C4-2B (cell line): Measurements from ENCODE around the gene GALNT16.

Experiments
- H3K27ac ChIP-seq: fragments of 450-650 bp; 2 replicates; pipeline ENCODE4 v1.5.1; 2017
- ZFX ChIP-seq: fragments of 450-650 bp; IDR thresholded peaks from 2 replicates; pipeline ENCODE4 v1.6.1; 2017
- TF ChIP-seq, protein P1 (sequence below): fragments of 450-650 bp; conservative IDR thresholded peaks from 2 replicates; pipeline ENCODE4 v1.5.1; 2017; ENCODE audit warnings: mild to moderate bottlenecking

GALNT16 gene

GRCh38 chr14:69242311-69243224, 17.4 kb upstream of the GALNT16 start:
- TF ChIP-seq ZFX, result no peak
- TF ChIP-seq, protein P1, sequence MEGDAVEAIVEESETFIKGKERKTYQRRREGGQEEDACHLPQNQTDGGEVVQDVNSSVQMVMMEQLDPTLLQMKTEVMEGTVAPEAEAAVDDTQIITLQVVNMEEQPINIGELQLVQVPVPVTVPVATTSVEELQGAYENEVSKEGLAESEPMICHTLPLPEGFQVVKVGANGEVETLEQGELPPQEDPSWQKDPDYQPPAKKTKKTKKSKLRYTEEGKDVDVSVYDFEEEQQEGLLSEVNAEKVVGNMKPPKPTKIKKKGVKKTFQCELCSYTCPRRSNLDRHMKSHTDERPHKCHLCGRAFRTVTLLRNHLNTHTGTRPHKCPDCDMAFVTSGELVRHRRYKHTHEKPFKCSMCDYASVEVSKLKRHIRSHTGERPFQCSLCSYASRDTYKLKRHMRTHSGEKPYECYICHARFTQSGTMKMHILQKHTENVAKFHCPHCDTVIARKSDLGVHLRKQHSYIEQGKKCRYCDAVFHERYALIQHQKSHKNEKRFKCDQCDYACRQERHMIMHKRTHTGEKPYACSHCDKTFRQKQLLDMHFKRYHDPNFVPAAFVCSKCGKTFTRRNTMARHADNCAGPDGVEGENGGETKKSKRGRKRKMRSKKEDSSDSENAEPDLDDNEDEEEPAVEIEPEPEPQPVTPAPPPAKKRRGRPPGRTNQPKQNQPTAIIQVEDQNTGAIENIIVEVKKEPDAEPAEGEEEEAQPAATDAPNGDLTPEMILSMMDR, result peak; percentile 88
- no peak overlapping the region for H3K27ac ChIP-seq

DNA sequence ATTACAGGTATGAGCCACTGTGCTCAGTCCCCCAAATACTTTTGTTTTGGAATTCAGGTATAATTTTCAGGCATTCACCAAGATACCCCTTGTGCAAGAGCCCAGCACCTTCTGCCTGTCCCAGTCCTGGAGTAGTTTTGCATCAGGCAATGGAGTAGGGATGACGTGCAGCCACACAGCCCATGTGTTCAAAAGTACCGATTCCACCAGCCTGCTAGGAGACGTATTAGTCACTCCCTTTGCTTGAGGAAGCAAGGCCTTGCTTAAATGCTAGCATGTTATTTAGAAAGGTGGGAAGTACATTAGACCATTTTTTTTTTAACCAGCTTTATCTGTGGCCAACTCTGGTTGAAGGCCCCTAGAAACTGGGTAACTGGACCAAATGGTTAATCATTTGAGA, 15.0 kb upstream of the GALNT16 start:
- no peak overlapping the region for H3K27ac ChIP-seq
- TF ChIP-seq ZFX, result no peak
- TF ChIP-seq, protein P1, result no peak

GRCh38 chr14:69246331-69246730, 13.6 kb upstream of the GALNT16 start:
- no peak for TF ChIP-seq ZFX
- H3K27ac ChIP-seq, result no peak overlapping the region

GRCh38 chr14:69247676-69248440, 12.1 kb upstream of the GALNT16 start:
- TF ChIP-seq, protein P1, result peak; percentile 63
- no peak for TF ChIP-seq ZFX
- no peak overlapping the region for H3K27ac ChIP-seq

DNA sequence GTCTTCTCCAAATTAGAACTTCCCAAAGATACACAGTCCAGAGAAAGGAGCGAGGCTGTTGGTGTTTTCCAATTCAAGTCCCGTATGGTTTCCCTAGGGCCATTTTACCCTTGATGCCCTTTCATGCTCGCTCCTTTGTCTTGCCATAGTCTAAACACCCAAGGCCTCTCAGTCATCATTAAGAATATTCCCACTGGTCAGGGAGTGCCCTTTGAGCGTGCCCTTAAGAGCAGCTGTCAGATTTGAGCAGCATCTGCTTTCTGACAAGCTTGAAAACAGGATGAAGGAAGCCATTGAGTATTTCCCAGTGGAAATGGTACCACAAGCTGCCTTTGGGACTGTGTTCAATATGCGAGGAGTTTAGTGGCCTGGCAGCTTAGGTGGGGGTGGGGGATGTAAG, 10.4 kb upstream of the GALNT16 start:
- TF ChIP-seq, protein P1, result no peak
- TF ChIP-seq ZFX, result no peak
- no peak overlapping the region for H3K27ac ChIP-seq

- TF ChIP-seq, protein P1, result no peak
- TF ChIP-seq ZFX, result no peak
- no peak overlapping the region for H3K27ac ChIP-seq
Observed at GRCh38 chr14:69252851-69253250, 7.1 kb upstream of the GALNT16 start.

DNA sequence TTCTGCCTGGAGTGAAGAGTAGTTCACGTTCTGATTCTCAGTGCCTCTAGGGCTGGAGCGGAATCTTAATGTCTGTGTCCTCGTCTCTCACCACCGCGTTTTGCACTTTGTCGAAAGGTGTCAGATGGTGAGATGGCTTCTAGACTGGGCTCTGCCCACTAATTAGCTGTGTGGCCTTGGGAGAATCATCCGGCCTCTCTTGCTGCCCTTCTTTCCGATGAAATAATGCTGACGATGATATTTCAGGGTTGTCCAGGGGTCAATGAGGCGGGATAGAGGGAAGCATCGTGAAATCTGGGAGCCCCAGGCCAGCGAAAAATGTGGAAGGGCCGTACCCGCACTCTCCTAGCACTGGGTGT, 811 bp upstream of the GALNT16 start:
- H3K27ac ChIP-seq, result no peak overlapping the region
- TF ChIP-seq ZFX, result no peak
- TF ChIP-seq, protein P1, result no peak
